NOMO-1 treated with DMSO at 0.1 percent for 48 hours (cell line): ENCODE data around the gene TBX4.
A peak's percentile ranks its signal among the peaks of the same experiment; 100 is the strongest.

Experiments
- DNase-seq: peaks from one replicate; lab custom pipeline; 2025; ENCODE audit not compliant: unreplicated experiment; lab: John Stamatoyannopoulos, UW

TBX4 gene

GRCh38 chr17:61452301-61453290 is at the start of gene TBX4:
Gene TBX4, plus strand, starts transcription at chr17:61452422. Its CDS starts 4,069 bp downstream, at chr17:61456491.
- no peak for DNase-seq

DNA sequence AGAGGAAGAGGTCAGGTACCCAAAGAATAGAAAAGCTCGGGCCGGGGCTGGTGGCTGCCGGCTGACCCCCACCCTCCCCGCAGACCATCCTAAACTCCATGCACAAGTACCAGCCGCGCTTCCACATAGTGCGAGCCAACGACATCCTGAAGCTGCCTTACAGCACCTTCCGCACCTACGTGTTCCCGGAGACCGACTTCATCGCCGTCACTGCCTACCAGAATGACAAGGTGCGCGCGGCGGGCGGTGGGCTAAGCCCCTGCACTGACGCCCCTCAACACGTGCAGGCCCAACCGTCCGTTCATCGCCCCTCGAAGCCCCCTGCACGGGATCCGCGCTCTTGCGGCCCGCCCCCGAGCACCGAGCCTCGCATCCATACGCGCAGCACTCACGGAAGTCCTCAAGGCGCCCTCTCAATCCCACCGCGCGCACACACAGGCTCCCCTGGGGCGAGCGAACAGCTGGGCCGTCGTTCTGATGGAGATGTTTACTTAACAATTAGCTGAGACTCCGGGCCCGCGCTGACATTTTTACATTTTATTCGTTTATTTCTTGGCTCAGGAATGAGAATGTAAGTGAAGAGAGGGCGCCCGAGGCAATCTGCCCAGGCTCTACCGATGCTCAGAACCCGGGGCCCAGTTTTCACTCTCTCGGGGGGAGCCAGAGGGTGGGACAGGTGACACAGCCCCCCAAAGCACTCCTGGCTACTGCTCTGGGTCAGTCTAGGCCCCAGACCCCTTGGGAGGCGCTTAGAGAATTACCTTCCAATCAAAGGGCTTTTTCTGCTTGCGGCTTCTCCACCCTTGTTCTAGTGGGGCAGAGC is 49.0 kb upstream of the TBX4 start:
- no peak for DNase-seq

DNA sequence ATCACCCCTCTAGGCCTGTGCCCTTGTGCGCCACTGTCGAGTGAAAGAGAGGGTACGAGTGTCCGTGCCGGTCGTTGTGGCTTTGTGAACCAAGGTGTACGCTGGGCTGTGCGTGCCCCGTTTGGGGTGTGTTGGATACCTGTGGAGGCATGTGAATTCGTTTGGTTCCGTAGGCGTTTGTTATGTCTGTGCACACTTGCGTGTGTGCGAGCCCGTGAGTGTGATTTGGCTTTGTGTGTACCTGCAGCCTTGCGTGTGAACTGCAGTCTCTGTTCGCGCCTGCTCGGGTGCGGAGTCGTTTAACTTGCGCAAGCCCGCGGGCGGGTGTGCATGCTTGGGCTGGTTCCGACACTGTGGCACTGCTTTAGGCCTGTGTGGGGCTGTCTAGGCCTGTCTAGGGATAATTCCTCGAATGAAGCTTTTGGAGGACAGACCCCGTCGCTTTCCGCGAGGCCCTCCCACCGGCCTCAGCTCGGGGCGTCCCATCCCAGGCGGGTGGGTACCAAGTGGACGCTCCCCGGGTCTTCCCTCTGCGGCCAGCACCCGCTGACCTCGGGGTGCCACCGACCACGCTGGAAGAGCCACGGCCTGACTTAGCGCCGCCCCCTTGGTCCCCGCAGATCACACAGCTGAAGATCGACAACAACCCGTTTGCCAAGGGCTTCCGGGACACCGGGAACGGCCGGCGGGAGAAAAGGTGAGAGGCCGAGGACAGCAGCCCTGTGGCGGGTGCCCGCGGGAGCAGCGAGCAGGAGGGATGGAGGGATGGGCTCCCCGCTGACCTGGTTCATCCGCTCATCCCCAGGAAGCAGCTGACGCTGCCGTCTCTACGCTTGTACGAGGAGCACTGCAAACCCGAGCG is 48.2 kb upstream of the TBX4 start:
- no peak for DNase-seq

DNA sequence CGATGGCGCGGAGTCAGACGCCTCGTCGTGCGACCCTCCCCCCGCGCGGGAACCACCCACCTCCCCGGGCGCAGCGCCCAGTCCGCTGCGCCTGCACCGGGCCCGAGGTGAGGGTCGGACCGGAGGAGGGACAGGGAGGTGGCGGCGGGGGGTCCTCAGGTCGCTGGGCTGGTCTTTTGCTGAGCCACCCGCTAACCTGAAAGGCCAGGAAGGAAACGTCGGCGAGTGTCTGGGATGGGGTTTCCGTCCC is 47.6 kb upstream of the TBX4 start:
- DNase-seq: no peak

GRCh38 chr17:61404913-61405685 is 47.1 kb upstream of the TBX4 start:
- no peak for DNase-seq

GRCh38 chr17:61405686-61406536 is 46.3 kb upstream of the TBX4 start:
- no peak for DNase-seq

DNA sequence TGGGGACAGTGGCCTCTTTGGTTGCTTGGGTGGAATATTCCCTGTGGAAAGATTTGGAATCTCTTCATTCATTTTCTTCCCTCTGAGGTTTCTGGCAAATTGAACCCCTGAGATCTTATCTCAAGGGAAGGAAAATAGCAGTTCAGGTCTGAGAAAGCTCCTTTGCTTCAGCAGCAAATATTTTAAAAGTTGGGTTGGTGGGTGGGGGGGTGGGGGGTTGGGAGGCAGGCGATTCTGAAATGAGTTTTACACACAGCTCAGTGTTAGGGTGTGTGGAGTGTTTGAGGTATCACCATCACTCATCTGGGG is 45.7 kb upstream of the TBX4 start:
- DNase-seq: no peak

DNA sequence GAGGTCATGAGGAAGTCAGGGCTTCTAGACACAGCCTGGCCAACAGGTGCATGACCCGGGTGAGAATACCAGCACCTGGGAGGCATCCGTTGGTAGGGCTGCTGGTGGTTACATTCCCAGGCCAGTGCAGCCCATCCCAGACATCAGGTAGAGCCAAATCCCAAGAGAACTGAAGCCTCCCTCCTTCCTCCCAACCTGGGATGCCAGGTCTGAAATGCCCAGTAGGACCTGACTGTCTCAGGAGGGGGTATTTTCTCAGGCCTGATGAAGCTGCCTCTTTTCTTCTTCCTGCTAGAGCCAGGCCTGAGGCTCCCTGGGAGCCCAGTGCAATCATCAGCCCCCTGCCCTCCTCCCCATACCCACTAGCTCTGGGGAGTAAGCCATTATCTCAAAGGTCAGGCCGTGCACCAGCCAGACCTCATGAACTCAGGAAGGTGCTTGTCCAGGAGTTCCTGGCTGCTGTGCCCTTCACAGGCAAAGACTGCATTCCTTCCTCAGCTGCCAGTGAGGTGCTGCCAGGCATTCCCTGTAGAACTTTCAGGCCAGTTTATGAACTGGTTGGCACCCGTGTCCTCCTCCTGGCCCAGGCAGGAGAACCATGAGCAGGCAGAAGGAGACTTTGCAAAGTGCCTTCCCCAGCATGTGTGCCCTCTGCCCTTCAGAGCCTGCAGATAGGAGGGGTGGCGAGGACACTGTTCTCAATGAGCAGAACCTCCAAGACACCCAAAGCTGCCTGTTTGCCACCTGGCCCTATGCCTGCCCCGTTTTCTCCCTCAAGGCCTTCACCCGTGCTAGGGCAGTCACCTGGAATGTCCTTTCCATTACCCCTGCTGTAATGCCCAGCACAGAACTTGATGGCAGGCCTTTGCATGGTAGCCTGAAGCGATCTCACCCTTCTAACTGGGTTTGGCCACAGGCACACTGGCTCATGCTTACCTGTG is 45.0 kb upstream of the TBX4 start:
- no peak for DNase-seq

- no peak for DNase-seq
Observed at GRCh38 chr17:61408151-61409041, 43.8 kb upstream of the TBX4 start.

DNA sequence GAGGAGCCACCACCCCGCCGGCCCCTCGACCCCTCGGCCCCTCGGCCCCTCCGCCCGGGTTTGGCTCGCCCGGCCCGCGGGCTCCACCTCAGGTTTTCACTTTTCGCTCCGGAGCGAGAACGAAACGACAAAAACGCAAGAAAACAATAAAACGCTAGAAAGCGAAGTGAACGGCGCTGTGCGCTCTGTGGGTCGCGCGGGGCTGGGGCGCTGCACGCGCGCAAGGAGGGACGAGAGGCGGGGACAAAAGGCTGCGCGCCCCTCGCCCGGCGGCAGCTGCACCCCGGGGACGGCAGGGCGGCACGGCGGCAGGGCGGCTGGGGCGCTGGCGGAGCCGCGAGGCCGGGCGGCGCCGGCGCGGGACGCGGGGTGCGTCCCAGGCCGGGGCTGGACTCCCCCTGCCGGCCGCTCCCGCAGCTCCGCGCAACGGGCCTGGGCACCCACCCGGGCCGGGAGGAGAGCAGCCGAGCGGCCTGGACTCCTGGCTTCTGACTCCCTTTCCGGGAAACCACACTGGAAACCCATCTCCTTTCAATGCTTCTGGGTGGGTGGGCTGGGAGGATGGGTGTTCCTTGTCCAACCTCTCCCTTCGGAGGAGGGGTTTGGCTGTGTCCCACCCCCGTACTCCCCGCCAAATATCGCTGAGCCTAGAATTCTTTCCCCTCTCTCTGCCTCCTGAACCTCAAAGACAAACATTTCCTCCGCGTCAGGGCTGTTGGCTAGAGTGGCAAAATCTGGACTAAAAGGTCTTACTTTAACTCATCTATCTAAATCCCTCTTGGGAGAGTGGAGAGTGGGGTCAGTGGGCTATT is 42.7 kb upstream of the TBX4 start:
- DNase-seq: peak; percentile 42

- peak; percentile 71 for DNase-seq
Observed at GRCh38 chr17:61410141-61411010, 41.8 kb upstream of the TBX4 start.

DNA sequence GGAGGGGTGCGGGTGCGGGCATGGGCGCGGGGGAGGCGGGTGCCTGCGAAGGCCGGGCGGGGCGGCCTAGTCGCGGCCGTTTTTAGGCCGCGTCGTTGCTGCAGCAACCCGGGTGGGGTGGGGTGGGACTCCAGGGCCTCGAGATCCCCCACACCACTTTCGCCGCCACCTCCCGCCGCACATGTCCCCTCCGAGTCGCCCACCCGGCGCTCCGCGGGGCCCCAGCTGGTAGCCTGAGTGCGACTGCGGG is 41.3 kb upstream of the TBX4 start:
- DNase-seq: no peak

DNA sequence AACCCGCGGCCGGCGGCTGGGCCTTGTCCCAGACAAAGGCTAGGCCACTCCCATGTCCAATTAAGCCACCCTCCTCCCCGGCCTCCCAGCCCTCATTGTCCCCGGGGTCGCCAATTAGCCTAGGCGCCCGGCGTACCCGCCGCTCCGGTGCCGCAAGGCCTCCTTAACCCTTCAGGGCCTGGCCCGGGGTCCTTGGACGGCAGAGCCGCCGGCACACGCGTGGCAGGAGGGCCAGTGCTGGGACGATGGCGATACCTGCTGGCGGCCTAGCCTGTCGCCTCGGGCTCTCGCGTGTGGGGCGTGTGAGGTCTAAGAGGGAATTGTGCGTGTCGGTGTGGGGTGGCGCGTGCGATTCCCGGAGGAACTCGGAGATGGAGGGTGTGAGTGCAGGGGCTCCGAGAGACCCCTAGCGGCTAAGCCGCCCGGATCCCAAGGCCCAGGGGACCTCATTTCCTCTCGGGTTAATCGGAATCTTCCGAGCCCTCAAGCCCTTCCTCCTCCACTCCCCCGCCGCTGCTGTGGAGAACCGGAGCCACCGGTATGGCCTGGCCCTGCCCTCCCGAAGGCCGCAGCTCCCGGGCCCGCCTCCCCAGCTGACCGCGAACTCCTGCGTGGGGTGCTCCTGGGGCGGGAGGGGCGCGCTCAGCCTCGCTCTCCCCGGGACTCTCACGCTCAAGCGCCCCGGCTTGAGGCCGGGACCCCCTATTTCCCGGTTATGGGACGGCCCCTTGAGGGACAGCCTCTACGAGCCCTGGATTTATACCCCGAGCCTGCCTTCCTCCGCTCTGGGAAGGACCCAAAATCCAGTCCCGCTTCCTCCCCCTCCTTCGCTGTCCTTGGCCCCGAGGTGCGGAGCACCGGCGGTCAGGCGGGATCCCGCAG is 40.7 kb upstream of the TBX4 start:
- DNase-seq: peak; percentile 62

GRCh38 chr17:61412143-61412859 is 39.9 kb upstream of the TBX4 start:
- peak; percentile 62 for DNase-seq
